Measurements from ENCODE around the gene FBXL19.

- TF ChIP-seq JUN (CRISPR knock-in tag; IDR thresholded peaks at IDR 0.05) (no peak), CTCF (IDR thresholded peaks at IDR 0.05) (no peak), ZNF281 (CRISPR knock-in tag; IDR thresholded peaks at IDR 0.05) (no peak), ETV6 (CRISPR knock-in tag; IDR thresholded peaks at IDR 0.05) (no peak), CREB1 (CRISPR knock-in tag; IDR thresholded peaks at IDR 0.05) (no peak), MXD4 (CRISPR knock-in tag; IDR thresholded peaks at IDR 0.05; ENCODE audit: borderline replicate concordance) (no peak), NR3C1 (CRISPR knock-in tag; conservative IDR thresholded peaks at IDR 0.05; ENCODE audit: low read depth) (no peak)
Measured at GRCh38 chr16:30989469-30990047, 66.2 kb downstream of the FBXL19 start.

Data from WTC11 (cell line).